Skin epidermis (tissue), 12 donors: ENCODE results near the gene FASTK.

Source experiments
- H3K27ac ChIP-seq, 21 experiments: fragments of 200-600 bp; sonication (generic) in 11 of 21; one replicate each; pipeline ENCODE4 v1.5.0; 2020; ENCODE audit warnings: mild to moderate bottlenecking in 3 of 21, inconsistent platforms in 2 of 21, moderate library complexity in 2 of 21
- H3K4me3 ChIP-seq, 7 experiments: fragments of 200-600 bp; sonication (generic) in 2 of 7; one replicate each; pipeline ENCODE4 v1.5.0; 2020; ENCODE audit warnings: inconsistent platforms in 2 of 7, mild to moderate bottlenecking in 2 of 7, moderate library complexity in 1 of 7

Gene FASTK

DNA sequence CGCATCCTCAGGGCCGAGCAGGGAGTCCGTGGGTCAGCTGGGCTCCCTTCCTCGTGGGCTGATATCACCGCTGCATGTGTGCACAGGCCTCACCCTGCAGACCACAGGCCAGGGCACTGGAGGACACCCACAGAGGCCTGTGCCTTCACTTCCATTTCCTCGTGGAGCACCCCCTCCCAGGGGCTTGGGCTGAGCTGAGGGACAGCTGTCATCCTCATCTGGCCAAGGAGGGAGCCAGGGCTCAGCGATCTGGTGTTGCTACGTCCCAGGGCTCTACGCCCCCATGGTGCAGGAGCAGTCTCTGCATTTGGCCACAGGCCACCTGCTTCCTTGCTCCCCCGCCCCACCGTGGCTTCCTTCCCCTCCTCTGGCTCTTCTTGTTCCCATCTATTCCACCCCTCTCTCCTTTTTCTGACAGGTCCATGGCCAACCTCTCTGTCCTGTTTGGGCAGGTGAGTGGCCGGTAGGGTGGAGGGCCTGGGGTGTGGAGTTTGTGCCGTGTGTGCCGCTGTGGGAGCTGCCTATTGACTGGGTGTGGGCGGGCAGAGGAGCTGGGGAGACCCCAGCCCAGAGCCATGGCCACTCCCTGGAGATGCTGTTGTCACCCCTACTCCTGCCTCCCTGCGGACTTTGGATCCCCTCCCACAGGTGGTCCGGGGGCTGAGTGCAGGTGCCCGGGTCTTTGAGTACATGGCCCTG lies 40.6 kb downstream of the FASTK start:
- H3K4me3 ChIP-seq = no peak overlapping the region
- peak overlapping the region in 3 of 21 experiments; percentile 19 to 32 (median 29) for H3K27ac ChIP-seq

DNA sequence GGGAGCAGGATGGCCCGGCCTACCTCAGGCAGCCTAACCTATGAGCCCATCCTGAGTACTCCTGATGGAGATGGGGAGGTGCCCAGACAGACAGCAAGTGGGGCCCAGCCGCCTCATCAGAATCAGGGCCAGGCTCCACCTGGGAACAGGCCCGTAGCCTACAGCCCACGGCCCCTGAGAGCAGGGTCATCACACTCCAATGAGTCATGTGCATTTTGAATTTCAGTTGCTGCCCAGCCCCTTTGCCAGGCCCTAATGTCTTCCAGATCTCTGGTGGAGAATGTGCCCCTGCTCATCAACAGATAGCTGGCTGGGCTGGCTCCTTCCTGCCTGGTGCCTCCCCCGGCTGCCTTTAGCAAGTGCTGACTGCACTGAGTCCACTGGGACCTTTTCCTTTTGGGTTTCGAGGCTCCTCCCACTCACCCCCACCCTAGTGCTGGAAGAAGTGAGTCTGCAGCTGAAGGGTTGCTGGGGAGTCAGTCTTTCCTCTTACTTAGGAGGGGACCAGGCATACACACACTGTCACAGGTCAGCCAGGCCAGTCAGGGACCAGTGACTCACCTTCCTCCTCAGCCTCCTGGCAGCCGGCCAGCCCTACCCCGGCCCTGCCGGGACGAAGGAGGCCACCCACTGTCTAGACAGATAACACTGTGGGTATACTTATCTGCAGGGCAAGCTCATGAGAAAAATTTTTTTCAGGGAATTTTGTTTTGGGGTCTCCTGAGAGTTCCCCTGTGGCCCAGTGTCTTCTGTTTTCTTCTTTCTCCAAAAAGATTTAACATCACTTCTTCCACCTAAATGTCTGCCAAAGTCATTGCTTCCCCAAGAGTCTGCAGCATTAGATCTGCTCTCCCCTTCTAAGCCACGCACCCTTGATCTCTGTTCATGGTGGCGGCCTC lies 41.4 kb downstream of the FASTK start:
- Histone ChIP-seq H3K4me3 (no peak overlapping the region), H3K27ac (peak overlapping the region in 17 of 21 experiments; percentile 18 to 76 (median 54))

DNA sequence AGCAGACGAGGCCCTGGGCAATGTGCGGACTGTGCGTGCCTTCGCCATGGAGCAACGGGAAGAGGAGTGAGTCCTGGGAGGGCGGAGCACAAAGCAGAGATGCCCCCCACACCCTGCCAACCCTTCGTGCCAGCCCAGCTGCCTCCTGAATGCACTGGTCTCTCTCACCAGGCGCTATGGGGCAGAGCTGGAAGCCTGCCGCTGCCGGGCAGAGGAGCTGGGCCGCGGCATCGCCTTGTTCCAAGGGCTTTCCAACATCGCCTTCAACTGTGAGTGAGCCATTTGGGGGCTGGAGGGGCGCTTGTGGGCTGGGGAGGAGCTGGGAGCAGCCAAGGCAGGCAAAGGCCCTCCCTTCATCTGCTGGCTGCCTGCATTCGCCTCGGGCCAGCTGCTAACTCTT lies 44.7 kb downstream of the FASTK start:
- H3K4me3 ChIP-seq = no peak overlapping the region
- H3K27ac ChIP-seq = no peak overlapping the region

DNA sequence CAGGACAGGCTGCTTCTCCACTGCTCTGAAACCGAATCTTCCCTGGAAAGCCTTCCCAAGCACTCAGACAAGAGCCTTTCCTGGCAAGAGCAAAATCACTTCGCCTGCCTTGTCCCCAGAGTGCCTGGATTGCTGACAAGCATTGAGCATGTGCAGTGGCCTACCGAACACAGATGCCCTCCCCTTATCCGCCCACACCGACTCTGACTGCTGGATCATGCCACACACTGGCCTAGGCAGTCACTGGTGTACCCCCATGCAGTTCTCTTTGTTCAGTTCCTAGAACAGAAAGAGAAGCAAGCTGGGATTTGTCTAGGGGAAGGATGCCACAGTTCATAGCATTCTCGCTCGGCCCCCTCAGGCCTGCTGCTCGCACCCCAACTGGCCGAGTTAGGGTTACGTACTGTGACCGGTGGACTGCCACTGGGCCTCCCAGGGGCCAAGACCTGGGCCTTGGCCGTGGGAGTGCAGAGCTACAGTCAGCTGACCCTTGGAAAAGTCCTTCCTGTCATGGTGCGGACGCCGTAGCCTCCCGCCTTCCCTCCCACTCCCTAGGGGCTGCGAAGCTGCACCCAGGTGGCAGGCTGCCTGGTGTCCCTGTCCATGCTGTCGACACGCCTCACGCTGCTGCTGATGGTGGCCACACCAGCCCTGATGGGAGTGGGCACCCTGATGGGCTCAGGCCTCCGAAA lies 45.4 kb downstream of the FASTK start:
- H3K4me3 ChIP-seq = no peak overlapping the region
- H3K27ac ChIP-seq = no peak overlapping the region

DNA sequence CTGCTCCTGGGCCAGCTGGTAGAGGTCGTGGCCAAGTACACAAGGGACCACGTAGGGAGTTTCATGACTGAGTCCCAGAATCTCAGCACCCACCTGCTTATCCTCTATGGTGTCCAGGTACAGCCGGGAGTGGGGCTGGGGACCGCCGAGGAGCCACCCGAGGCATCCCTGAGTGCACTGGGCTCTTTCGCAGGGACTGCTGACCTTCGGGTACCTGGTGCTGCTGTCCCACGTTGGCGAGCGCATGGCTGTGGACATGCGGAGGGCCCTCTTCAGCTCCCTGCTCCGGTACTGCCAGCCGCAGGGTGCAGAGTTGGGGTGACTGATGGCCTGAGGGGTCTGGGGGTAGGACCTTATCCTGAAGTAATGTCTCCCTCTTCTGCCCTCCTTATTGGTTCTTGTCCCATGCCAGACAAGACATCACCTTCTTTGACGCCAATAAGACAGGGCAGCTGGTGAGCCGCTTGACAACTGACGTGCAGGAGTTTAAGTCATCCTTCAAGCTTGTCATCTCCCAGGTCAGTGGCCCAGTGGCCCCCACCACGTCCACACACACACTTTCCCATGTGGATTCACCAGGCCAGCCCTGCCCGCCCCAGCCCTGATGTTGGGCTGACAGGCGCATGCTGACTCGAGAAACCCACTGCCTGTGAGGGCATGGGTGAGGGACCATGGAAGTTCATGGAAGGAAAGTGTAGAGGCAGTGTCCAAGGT lies 46.1 kb downstream of the FASTK start:
- no peak overlapping the region for H3K4me3 ChIP-seq
- H3K27ac ChIP-seq = no peak overlapping the region

DNA sequence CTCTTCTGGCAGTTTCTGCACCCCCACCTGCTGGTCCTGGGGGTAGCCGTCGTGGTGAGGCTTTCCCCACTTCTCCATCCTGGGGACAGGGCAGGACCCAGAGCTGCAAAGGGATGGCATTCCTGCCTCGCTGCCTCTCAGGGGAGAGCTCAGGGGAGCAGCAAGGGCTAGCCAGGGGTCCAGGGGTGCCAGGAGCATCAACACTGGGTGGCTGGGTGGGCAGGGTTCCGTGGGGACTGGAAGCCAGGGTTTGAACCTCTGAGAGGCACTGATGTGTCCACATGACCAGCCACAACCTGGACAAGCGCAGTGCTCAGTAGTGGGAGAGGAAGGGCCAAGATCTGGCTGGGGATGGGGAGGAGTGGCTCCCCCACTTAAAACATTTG lies 46.8 kb downstream of the FASTK start:
- H3K4me3 ChIP-seq = no peak overlapping the region
- H3K27ac ChIP-seq = no peak overlapping the region

DNA sequence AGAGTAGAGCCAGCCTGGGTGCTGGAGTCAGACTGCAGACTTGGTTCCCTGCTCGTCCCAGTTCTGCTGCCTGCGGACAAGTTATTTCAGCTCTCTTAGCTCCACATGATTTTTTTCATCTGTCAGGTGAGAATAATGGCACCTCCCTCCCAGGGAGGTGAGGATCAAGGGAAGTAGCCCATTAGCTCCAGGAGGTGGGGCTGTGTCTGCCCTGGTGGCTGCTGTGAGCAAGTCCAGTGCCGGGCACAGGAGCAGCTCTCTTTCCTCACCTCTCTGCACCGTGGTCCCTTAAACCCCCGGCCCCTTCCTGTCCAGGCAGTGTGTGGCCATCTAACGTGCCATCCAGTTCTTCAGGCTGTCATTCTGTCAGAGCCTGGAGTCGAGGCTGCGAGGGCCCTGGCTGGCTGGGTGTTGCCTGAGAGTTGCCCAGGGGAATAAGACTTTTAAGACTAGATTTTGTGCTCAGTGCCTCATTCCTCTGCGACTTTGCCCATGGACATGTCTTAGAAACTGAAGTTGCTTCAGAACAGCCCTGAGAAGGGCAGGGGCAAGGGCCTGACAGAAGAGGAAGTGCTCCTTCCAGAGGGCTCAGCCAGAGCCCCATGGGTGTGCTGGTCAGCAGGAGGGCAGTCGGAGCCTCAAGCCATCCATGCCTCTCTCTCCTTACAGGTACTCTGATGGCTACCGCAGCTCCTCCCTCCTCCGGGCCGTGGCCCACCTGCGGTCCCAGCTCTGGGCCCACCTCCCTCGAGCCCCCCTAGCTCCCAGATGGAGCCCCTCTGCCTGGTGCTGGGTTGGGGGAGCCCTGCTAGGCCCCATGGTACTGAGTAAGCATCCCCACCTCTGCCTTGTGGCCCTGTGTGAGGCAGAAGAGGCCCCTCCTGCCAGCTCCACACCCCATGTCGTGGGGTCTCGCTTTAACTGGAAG lies 47.4 kb downstream of the FASTK start:
- no peak overlapping the region for H3K27ac ChIP-seq
- no peak overlapping the region for H3K4me3 ChIP-seq

DNA sequence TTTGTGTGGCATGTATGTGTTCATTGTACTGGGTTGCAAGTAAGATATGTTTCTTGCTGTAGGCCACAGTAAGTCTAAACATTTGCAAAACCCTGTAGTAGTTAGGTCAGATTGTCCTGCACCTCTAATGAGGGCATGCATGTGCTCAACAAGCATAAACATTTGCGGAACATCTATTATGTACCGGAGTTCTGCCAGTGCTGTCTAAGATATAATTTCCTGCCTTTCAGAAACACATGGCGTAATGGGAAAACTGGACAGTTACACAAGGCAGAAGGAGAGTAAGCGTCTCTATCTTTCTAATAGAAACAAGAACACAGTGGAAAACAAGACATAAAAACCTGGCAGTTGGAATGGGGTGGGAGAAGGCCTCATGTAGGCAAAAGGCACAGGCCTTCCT lies 49.6 kb downstream of the FASTK start:
- Histone ChIP-seq H3K27ac (no peak overlapping the region), H3K4me3 (no peak overlapping the region)

DNA sequence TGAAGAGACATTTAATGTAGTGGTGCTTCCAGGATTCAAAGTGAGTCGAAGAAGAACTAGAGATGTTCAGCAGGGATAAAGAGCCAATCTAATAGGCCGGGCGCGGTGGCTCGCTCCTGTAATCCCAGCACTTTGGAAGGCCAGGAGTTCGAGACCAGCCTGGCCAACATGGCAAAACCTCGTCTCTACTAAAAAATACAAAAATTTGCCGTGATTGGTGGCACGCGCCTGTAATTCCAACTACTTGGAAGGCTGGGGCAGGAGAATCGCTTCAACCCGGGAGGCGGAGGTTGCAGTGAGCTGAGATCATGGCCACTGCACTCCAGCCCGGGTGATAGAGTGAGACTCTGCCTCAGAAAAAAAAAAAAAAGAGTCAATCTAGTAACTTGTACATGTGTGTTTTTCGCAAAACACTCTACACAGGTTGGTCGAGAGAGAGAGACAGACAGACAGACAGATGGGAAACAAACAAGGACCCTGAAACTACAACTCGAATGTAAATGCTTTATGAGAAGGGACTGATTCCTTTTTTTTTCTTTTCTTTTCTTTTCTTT lies 51.6 kb downstream of the FASTK start:
- peak overlapping the region in 20 of 21 experiments; percentile 47 to 90 (median 78) for H3K27ac ChIP-seq
- H3K4me3 ChIP-seq = peak overlapping the region; percentile 53 to 80 (median 62)

DNA sequence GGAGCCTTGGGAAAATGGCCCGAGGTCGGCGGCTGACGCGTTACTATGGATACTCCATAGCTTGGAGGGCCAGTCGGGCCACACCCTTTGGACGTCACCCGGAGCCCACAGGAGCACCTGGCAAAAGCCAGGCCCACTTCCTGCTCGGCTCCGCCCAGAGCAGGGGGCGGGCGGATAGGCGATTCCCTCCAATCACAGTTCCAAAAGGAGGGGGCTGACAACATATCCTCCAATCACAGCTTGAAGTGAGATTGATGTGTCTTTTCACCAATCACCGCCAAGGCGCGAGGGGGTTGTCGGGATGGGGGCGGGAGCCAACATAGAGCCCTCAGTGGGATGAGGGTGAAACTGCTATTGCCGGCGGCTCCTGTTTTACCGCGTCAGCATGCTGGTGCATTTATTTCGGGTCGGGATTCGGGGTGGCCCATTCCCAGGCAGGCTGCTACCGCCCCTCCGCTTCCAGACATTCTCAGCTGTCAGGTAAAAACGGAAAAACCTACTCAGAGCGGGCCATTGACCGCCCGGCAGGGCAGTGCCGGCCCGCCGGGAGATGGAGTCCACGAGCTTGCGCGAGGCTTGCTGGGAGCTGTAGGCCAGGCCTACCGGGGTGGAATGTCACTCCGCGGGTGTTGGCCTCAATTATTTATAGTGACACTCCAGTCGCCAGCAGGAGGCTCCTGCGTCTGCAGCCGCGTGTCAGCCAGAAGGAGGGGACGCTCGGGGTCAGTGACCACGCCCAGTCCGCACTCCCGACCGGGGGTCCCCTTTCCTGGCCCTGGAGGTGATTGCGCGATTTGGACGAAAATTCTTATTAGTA lies 52.3 kb downstream of the FASTK start, which contains the start of gene ABCB8:
Gene ABCB8 (plus strand): TSS at position 320 of the 817 bp plus-strand sequence. CDS start 66 bp downstream, at position 386.
- H3K27ac ChIP-seq = peak within 1 kb of the TSS in 20 of 21 experiments; percentile 57 to 90 (median 78)
- H3K4me3 ChIP-seq = peak within 1 kb of the TSS; percentile 53 to 80 (median 62)

DNA sequence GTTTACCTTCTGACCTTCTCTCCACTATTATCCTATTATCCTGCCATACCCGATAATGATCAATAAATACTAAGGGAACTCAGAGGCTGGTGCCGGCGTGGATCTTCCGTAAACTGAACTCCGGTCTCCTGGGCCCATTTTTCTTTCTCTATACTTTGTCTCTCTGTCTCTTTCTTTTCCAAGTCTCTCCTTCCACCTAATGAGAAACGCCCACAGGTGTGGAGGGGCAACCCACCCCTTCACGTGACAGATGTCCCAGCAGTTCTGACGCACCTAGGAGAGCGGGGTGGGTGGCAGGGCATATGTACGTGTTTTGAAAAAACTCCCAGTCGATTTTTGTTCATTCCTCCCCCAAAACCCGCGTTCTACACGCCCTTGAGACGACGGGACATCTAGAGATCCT lies 52.9 kb downstream of the FASTK start:
- Histone ChIP-seq H3K4me3 (peak overlapping the region; percentile 53 to 80 (median 62)), H3K27ac (peak overlapping the region in 20 of 21 experiments; percentile 50 to 90 (median 76))

DNA sequence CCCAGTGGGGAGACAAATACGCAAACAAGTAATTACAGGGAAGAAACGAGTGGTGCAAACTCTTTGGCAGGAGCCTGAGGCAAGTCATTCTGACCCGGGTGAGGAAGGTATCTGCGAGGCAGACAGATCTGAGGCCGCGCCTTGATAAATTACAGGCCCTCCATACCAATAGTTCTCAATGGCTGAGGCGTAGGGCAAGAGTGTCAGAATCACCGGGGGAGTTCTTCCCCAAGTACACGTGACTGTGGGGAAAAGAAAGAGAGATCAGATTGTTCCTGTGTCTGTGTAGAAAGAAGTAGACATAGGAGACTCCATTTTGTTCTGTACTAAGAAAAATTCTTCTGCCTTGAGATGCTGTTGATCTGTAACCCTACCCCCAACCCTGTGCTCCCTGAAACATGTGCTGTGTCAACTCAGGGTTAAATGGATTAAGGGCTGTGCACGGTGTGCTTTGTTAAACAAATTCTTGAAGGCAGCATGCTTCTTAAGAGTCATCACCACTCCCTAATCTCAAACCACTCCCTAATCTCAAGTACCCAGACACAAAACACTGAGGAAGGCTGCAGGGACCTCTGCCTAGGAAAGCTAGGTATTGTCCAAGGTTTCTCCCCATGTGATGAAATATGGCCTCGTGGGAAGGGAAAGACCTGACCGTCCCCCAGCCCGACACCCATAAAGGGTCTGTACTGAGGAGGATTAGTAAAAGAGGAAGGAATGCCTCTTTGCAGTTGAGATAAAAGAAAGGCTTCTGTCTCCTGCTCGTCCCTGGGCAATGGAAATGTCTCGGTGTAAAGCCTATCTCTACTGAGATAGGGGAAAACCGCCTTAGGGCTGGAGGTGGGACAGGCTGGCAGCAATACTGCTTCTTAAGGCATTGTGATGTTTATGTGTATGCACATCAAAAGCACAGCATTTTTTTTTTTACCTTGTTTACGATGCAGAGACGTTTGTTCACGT lies 53.6 kb downstream of the FASTK start:
- Histone ChIP-seq H3K4me3 (peak overlapping the region in 2 of 7 experiments; percentile 67 to 80), H3K27ac (peak overlapping the region in 17 of 21 experiments; percentile 57 to 90 (median 81))
